ENCODE results near the gene LAMA2.

Gene LAMA2

GRCh38 chr6:129276461-129276860 lies 393.5 kb downstream of the LAMA2 start:
- DNase-seq = no peak

GRCh38 chr6:129276986-129277385 lies 394.0 kb downstream of the LAMA2 start:
- DNase-seq = no peak

GRCh38 chr6:129279343-129280292 lies 396.7 kb downstream of the LAMA2 start:
- no peak for DNase-seq

GRCh38 chr6:129280293-129280644 lies 397.3 kb downstream of the LAMA2 start:
- DNase-seq = no peak

GRCh38 chr6:129280749-129281148 lies 397.8 kb downstream of the LAMA2 start:
- DNase-seq = peak; percentile 41

- DNase-seq = no peak
These were observed 398.3 kb downstream of the LAMA2 start for GRCh38 chr6:129281168-129281796.

GRCh38 chr6:129282019-129282418 lies 399.1 kb downstream of the LAMA2 start:
- no peak for DNase-seq

- no peak for DNase-seq
These were observed 401.3 kb downstream of the LAMA2 start for GRCh38 chr6:129284225-129284624.

GRCh38 chr6:129287231-129288177 lies 404.6 kb downstream of the LAMA2 start:
- DNase-seq = no peak

GRCh38 chr6:129289442-129289841 lies 406.5 kb downstream of the LAMA2 start:
- DNase-seq = no peak

- no peak for DNase-seq
These were observed 409.9 kb downstream of the LAMA2 start for GRCh38 chr6:129292836-129293235.

- DNase-seq = no peak
These were observed 414.7 kb downstream of the LAMA2 start for GRCh38 chr6:129297592-129297991.

GRCh38 chr6:129302671-129303070 lies 419.7 kb downstream of the LAMA2 start:
- DNase-seq = no peak

GRCh38 chr6:129306826-129307225 lies 423.9 kb downstream of the LAMA2 start:
- DNase-seq = no peak

- DNase-seq = no peak
These were observed 424.9 kb downstream of the LAMA2 start for GRCh38 chr6:129307845-129308244.

- no peak for DNase-seq
These were observed 426.2 kb downstream of the LAMA2 start for GRCh38 chr6:129309154-129309553.

- no peak for DNase-seq
These were observed 429.9 kb downstream of the LAMA2 start for GRCh38 chr6:129312880-129313279.

- DNase-seq = no peak
These were observed 431.6 kb downstream of the LAMA2 start for GRCh38 chr6:129314575-129314974.

GRCh38 chr6:129317931-129318820 lies 435.2 kb downstream of the LAMA2 start:
- no peak for DNase-seq

- DNase-seq = no peak
These were observed 438.0 kb downstream of the LAMA2 start for GRCh38 chr6:129320892-129321291.

GRCh38 chr6:129321303-129321702 lies 438.4 kb downstream of the LAMA2 start:
- DNase-seq = no peak

GRCh38 chr6:129324345-129324744 lies 441.4 kb downstream of the LAMA2 start:
- no peak for DNase-seq

Measured in CD4-positive, alpha-beta T cell treated with Interleukin-6 for 4 hours (primary cell).